SKM-1 treated with dmso at 0.1 percent for 144 hours (cell line): Measurements from ENCODE around the gene EGFL7.

Experiments
- DNase-seq: peaks from one replicate; lab custom pipeline; 2025; ENCODE audit not compliant: unreplicated experiment; lab: John Stamatoyannopoulos, UW

Gene EGFL7

DNA sequence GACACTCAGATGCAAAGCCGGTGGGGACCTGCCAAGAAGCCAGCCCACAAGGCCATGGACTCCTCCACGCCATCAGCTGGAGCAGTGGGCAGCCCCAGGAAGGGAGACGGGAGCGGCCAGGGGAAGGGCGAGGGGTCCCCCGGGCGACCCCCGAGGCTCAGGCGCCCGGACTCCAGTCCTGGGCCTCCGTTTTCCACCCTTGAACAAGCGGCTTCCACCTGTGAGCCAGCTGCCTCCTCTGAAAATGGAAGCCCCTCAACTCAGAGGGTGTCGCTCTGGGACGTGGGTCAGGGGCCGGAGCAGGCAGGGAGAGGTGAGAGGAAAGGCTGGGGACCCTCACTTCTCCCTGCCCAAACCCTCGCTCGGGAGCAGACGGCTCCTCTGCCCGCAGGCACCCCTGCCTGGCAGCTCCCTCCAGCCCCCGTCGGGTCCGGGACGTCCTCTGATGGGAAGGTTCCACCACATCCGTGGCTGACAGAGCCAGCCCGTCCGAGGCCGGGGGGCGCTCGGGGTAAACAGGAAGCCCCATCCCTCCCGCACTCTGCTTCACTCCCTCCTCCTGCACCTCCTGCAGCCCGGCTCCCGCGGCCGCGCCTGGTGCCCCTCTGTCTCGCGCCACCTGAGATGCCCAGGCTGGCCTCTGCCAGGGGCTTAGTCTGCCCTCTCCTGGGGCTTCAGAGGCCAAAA is 3.7 kb upstream of the EGFL7 start:
- no peak for DNase-seq

DNA sequence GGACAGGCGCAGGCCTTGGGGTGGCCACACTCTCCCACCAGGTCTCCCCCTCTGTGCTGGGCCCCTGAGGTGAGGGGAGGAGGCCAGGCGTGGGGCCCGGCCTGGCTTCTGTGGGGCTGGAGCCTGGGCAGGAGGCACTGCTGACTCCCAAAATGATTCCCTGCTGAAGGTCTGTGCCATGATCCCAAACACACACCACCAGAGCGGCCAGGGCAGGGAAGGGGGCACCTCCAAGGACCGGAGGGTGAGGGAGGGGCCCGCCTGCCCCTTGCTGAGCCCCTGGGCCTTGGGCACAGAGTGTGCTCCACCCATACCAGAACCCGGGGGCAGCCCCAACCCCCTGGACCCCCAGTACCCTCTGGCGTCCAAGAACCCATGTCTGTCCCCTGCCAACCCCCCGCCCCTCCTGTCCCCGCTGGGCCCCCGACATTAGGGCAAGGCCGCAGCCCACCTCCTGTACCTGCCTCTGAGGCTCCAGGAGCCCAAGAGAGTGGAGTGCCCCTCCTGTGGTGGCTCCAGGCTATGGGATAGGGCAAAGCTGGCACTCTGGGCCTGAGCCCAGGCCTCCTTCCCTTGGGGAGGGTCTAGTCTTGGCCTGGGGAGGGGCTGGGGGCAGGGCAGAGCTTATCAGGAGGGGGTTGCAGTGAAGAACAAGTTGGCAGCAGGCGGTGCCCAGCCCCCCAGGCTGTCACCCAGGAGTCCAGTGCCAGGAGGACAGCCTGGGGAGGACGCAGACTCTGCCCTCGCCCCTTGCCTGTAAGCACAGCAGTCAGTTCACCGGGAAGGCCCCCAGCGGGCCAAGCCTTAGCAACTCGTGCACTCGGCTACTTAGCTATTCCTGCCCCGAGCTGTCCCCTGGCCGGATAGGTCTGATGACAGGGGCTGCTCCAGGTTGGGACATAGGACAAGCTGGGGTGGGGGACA is 2.6 kb upstream of the EGFL7 start:
- no peak for DNase-seq

GRCh38 chr9:136660971-136661550 is 1.7 kb upstream of the EGFL7 start:
- no peak for DNase-seq

GRCh38 chr9:136661641-136662325 is 933 bp upstream of the EGFL7 start:
- no peak for DNase-seq

DNA sequence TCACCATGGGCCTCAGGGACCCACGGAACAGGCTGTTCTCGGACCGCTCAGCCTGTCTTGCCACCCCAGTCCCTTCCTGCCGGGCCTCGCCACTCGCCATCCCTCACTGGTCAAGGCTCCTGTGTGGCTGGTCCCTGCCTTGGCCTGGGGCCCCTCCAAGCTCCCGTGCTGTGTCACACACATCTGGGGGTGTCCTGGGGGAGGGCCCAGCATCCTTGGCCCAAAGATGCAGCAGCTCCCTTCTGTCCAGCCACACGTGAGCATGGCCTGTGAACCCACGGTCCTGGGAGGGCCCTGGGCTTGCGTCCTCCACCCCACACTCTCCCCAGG is 425 bp upstream of the EGFL7 start:
- no peak for DNase-seq

- DNase-seq: no peak
Measured at GRCh38 chr9:136664000-136664915, 1.5 kb downstream of the EGFL7 start.

DNA sequence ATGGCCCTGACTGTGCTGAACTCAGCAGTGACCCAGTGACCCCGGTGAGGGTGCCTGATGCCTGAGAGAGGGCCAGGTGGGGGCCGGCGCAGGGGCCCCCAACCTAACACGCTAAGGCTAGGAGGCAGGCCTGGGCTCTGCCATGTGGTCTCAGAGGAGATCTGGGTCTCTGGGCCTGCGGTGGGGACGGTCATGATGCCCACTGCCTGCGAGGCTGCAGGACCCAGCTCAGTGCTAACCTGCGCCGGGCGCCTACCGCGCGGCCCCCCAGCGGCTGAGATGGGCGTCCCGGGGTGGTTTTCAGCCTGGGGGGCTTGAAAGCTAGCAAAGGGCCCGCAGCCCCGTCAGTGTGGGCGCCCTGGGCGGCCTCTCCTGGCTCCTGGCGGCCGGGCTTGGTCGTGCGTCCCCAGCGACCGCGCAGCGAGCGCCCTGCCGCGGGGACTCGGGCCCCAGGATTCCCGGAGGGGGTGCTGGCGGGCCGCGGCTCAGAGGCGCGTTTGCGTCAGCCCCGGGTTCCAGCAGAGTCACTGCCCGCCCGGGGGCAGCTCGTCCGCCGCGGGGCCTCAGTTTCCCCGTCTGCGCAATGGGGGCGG is 2.5 kb downstream of the EGFL7 start:
- DNase-seq: no peak

DNA sequence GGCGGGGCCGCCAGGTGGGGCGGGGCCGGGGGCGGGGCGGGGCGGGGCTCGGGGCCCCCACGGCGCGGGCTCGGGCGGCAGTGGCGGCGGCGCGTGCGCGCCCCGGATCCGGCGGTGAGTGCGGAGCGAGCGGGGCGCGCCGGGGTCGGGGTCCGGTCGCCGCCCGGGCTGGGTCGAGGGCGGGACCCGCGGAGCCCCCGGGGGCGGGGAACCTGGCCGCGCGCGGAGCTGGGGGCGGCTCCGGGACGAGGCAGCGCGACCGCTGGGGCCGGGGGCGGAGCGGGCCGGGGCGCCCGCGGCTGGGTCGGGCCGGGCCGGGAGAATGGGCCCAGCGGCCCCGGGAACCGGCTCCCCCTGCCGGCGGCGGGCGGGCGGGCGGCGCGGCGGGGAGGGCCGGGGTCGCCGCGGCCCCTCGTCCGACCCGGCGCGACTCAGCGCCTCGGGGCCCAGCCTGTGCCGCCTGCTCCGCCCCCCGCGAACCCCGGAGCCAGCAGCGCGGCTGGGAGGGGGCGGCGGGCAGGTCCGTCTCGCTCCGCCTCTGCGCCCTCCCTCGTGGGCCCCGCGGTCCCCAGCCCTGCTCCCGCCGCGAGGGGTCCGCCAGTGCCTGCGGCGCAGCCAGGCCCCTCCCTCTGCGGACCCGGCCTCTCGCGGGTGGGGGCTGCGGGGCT is 3.1 kb downstream of the EGFL7 start:
- DNase-seq: no peak

GRCh38 chr9:136666372-136667213 is 3.9 kb downstream of the EGFL7 start:
- DNase-seq: no peak

DNA sequence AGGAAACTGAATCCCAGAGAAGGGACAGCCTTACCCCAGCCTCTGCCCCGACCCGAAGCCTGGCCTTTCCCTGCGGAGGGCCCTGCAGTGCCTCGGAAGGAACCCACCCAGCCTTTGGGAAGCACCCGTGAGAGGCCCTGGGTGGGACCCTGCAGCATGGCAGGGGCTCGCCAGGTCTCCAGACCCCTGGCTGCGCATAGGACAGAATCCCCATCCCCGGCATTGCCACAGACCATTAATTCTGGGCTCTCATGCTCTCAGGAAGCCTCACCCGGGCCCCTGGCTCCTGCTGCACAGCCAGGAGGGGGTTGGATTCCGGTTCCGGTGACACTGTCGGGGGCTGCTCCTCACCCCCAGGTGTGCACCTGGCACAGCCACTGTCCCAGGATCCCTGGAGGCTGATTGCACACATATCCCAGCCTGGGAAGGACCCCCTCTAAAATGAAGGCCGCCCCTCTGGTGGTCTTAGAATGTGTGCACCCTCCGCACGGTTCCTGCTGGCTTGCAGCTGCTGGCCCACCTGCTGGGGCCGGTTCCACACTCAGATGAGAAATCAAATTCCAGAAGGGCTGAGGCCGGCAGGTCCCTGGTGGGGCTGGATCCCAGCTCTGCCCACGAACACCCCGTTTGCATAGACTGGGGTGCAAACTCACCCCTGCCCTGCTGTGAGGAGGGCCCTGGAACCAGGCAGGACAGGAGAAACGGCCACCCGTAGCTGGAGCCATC is 4.7 kb downstream of the EGFL7 start:
- DNase-seq: no peak

- DNase-seq: no peak
Measured at GRCh38 chr9:136667940-136668760, 5.4 kb downstream of the EGFL7 start.

DNA sequence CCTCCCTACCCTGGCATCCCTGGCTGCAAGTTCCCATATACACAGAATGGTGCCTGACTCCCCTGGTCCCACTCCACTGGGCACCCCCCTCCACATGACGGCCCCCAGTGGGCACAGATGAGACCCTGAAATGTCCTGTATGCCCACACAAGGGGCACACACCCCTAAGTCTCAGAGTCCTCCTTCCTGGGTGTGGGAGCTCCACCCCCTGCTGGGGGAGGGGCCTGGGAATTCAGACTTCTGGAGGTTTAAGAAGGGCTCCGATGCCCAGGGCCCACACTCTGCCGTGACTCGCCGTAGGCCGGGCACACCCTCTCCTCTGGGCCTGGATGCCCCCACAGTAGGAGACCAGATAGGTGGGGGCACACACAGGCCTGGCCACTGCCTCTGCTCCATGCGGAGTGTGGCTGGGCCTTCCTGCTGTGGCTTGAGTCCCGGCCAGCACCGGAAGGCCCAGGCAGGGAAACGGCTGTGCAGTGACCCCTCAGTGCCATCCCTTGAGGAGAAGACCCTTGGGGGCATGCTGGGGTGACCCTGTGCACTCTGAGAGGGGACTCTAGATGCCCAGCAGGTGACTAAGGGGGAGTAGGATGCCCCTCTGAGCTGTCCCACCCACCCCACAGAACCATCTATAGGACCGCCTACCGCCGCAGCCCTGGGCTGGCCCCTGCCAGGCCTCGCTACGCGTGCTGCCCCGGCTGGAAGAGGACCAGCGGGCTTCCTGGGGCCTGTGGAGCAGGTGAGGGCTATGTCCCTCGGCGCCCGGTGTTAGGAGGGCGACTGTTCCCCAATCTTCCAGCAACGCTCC is 6.5 kb downstream of the EGFL7 start:
- no peak for DNase-seq

DNA sequence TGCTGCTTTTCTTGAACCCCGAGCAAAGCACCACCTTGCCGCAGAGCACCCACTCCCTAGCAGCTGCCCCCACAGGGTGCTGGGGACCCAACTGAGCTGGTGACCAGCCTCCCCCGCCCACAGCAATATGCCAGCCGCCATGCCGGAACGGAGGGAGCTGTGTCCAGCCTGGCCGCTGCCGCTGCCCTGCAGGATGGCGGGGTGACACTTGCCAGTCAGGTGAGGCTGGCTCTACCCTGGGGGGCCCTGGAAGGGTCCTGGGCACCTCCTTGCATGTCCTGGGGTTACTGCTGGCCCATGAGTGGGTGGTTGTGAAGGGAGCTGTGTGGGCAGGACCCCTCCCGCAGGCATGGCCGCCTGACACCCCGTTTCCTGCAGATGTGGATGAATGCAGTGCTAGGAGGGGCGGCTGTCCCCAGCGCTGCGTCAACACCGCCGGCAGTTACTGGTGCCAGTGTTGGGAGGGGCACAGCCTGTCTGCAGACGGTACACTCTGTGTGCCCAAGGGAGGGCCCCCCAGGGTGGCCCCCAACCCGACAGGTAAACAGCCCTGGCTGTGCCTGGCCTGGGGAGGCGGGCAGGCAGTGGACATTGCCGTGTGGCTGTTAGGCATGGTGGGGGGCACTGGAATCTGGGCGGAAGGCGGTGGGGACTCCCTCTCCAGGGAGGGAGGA is 7.2 kb downstream of the EGFL7 start:
- no peak for DNase-seq

DNA sequence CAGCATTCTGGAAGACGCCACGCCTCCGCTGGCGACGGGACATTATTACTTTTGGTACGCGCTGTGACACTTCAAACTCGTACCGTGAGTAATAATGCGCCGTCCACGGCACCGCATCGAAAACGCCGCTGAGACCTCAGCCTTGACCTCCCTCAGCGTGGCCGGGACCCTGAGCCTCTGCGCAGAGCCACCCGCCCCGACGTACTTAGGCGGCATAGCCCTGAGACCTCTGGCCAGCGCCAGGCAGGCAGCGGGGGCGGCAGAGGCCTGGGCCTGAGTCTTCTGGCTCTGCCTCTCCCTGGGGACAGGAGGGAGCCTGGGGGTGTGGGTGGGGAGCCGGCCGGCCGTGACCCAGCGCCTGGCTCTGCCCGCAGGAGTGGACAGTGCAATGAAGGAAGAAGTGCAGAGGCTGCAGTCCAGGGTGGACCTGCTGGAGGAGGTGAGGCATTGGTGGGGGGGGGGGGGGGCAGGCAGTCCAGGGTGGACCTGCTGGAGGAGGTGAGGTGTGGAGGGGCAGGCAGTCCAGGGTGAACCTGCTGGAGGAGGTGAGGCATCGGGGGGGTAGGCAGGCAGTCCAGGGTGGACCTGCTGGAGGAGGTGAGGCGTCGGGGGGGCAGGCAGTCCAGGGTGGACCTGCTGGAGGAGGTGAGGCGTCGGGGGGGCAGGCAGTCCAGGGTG is 8.0 kb downstream of the EGFL7 start:
- DNase-seq: no peak

DNA sequence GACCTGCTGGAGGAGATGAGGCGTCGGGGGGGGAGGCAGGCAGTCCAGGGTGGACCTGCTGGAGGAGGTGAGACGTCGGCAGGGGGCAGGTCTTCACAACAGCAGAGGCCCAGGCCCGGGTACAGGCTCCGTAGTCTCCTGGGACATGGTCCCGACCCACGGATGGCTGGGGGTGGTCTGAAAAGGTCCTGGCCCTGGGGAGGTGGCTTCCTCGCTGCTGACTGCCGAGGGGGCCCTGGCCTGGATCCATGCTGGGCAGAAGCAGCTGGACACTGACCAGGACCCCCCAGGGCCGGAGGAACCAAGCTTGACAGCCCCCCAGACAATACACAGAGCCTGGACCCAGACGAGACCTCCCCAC is 8.5 kb downstream of the EGFL7 start:
- no peak for DNase-seq
